GM18858 (cell line): ENCODE results near the gene SDSL.

ENCODE experiments used
- ATAC-seq: cut with Tn5 transposase; IDR thresholded peaks from one replicate; pipeline ENCODE4 v1.9.1; 2021; ENCODE audit not compliant: unreplicated experiment

The SDSL gene

DNA sequence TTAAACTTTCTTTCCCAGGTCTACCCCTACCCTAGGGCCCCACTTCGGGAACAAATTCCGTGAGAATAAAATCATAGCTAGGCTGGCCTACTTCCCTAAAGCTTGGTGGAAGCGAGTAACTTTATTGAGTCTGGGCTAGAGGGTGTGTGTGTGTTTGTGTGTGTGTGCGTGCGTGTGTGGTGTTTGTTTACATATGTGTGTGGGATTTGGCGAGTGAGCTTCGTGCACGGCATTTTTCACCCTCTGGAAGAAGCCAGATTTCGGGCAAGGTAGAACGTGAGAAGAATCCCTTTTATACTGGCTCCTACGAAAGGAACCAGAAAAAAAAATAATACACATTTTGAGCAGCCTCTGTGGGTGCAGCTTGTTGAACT is 57.0 kb downstream of the SDSL start:
- no peak for ATAC-seq

DNA sequence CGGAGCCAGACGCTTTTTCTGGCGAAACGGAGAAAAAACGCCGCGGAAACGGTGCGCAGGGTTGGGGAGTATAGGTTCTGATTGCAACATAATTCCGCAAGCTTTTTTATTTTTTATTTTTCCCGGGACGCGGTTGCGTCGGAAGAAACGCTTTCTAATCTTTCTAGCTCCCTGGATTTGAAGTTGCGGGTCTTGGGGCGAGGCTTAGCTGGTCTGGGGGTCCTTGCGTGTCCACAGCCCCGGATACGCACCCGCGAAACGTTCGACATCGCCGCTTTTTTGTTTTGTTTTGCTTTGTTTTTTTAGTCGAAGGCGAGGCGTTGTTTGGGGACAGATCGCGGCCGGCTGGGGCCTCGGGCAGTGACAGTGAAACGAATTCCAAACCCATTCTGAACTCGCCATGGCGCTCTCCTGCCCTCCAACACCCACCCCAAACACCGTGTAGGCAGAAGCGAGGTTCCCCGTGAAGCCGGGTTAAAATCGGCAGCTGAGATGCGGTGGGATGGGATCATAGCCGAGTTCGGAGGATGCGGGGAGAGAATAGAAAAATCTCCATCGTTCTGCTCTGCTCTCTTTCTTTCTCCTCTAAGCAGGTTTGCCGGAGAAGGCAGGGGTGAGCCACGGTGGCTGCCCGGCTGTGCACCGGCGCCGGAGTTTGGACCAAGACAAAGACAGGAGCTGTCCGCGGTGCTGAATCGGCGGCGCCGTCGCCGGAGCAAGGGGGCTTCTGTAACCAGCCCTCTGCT is 57.6 kb downstream of the SDSL start:
- ATAC-seq: no peak

DNA sequence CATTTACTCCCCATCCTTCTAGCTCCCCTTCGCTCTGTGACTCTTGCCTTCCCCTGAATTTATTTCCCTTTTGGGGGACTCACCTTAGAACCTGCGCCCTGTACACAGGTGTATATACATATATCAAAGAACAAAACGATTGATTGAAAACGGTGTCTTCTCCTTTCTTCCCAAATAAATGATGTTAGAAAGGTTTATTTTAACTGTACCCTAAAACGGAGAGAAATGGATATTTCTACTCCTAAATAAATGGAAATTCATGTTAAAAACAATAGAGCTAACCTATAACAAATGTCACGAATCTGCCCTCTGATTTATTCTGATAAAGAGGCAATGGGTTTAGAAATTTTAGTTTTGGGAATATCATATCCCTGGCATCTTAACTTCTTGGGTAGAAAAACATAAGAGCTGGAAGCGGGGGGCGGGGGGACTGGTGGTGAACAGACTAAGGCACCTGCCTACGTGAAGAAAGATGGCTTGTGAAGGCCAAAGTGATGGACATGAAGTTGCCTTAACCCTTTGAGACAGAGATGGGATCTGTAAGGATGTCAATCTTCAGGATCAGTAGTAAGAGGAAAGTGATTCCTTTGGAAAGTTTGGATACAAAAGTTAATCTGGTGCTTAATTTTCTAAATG is 58.3 kb downstream of the SDSL start:
- ATAC-seq: no peak

DNA sequence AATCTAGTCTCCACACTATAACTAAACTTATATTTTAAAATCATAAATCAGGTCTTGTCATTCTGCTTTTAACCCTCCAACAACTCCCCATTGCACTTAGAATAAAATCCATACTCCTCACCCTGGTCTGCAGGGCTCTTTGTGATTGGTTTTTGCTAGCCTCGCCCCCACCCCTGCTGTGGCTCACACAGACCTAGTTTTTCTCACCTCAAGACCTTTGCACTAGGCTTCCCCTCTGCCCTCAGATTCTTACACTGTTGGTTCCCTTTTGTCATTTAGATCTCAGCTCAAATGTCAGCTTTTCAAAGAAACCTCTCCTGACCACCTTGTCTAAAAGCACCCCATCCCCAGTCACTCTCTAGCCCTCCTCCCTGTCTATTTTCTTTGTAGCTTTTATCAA is 60.2 kb downstream of the SDSL start:
- no peak for ATAC-seq

DNA sequence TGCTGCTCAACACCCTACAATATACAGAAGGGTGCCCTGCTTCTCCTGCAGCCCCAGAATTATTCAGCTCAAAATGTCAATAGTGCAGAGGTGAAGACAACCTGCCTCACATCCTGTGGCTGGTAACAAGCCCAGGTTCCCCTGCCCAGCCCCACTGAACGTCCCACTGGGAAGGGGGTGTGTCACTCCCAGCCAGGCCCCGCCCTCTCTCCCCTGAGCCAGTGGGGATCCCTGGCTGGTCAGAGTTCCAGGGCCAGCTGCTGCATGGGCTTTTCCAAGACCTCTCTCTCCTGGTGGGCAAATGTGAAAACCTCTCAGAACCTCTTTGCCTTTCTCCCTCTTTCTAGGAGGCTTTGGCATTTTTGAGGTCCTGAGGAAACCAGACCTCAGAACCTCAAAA is 63.1 kb downstream of the SDSL start:
- no peak for ATAC-seq

DNA sequence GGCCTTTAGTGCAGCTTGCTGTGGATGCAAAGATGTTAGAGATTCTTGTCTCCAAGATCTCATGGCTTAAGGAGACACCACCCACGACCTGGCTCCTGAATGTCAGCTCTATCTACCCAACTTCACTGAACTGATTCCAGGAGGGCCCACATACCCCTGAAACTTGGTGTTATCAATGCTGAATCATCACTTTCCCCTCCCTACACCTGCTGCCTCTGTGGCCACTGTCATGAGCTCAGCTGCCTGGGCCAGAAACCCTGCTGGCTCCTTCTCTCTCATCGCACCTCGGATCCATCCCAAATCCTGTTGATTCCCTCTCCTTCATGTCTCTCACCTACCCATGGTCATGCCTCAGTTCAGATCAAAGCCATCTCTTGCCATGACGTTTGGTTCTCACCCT is 64.5 kb downstream of the SDSL start:
- ATAC-seq: no peak
